Uterus (tissue), 2 donors: ENCODE results near the gene FMN2.

ENCODE experiments used
- POLR2A ChIP-seq, 2 donors: fragments of 450-650 bp; IDR thresholded peaks; one replicate each; pipeline ENCODE4 v1.6.1; 2016; ENCODE audit warnings: antibody characterized with exemption in 2 of 2, mild to moderate bottlenecking in 1 of 2, moderate library complexity in 1 of 2
- TF ChIP-seq, protein P1 (sequence below), 4 experiments: fragments of 200-600 bp in 2 of 4; fragments of 450-650 bp in 2 of 4; sonication (generic) in 2 of 4; IDR thresholded peaks; one replicate each; pipeline ENCODE4 v1.5.1; 2016 to 2019; ENCODE audit warnings: antibody characterized with exemption in 4 of 4, mild to moderate bottlenecking in 2 of 4, moderate library complexity in 1 of 4

- TF ChIP-seq, protein P1, sequence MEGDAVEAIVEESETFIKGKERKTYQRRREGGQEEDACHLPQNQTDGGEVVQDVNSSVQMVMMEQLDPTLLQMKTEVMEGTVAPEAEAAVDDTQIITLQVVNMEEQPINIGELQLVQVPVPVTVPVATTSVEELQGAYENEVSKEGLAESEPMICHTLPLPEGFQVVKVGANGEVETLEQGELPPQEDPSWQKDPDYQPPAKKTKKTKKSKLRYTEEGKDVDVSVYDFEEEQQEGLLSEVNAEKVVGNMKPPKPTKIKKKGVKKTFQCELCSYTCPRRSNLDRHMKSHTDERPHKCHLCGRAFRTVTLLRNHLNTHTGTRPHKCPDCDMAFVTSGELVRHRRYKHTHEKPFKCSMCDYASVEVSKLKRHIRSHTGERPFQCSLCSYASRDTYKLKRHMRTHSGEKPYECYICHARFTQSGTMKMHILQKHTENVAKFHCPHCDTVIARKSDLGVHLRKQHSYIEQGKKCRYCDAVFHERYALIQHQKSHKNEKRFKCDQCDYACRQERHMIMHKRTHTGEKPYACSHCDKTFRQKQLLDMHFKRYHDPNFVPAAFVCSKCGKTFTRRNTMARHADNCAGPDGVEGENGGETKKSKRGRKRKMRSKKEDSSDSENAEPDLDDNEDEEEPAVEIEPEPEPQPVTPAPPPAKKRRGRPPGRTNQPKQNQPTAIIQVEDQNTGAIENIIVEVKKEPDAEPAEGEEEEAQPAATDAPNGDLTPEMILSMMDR (IDR thresholded peaks at IDR 0.05) = no peak
- no peak for TF ChIP-seq POLR2A (IDR thresholded peaks at IDR 0.05)
These were observed 231.3 kb downstream of the FMN2 start for GRCh38 chr1:240322943-240323342.
